GM19025 (cell line): ENCODE data around the gene HEXIM2.

Source experiments
- ATAC-seq: cut with Tn5 transposase; IDR thresholded peaks from one replicate; pipeline ENCODE4 v1.9.1; 2021; ENCODE audit warnings: mild to moderate bottlenecking, low read depth, moderate library complexity; ENCODE audit not compliant: unreplicated experiment

HEXIM2 gene

GRCh38 chr17:45143094-45143670, 18.5 kb upstream of the HEXIM2 start:
- ATAC-seq, result no peak

DNA sequence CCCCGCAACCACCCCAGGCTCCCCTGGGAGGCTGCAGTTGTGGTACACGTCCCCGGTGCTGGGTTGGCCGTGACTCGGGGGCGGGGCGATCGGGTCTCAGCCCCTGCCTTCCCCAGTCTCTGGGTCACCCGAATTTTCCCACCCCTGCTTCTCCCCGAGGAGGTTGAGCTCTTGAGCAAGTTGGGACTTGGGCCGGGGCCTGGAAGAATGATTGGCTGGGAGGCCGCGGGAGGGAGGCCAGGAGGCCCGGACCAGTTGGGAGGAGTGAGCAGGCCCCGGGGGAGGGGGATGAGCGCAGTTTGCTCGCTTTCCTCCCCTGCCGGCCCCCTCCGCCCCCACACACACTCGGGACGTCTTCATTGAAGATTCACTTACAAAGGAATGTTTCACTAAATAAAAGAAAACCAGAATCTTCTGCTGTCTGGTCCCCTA, 17.9 kb upstream of the HEXIM2 start:
- ATAC-seq, result no peak

DNA sequence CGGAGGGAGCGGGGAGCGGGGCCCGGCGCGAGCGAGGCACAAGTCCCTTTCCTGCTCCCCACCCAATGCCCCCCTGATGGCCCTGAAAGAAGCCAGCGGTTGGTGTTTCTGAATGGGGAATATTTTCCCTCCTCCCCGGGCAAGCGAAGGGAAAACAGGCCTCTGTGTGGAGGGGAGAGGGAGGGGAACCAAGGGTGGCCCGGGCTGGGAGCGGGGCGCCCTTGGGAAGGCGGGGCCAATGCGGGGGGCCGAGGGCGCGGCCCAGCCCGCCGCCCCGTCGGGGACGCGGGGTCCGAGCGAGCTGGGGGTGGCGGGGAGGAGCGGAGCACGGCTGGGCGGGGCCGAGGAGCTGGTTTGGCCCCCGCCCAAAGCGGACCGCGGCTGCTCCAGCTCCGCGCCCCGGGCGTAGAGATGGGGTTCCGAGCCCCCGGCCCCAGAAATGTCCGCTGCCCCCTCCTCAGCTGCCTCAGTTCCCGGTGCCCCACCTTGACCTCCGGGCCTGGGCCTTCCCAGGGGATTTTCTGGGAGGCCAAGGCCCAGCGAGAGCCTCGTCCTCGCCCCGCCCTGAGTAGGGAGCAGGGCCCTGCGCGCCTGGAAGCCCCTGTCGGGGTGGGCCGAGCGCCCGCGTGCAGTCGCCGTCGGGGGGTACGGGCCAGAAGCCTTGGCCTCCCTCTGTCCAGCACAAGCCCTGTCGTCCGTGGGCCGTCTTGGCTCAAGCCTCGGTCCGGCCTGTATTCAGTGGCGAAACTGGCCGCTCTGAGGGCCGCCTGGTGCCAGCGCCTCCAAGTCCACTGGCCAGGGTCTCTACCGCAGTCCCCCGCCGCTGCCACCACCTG, 17.3 kb upstream of the HEXIM2 start:
- no peak for ATAC-seq

DNA sequence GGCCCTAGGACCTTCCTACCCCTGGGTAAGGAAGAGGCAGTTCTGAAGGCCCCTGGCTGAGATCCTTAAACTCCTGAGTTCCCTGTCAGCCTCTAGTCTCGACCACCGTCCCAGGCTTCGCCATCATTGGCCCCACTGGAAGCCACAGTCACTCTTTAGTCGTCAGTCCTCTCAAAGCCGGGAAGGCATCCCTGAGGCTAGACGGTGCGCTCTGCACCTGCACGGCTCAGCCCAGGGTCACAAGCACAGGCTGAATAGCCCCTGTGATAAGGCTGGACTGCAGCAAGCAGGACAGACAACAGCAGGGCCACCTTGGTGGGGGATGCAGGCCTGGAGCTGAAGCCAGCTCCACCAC, 16.7 kb upstream of the HEXIM2 start:
- no peak for ATAC-seq

DNA sequence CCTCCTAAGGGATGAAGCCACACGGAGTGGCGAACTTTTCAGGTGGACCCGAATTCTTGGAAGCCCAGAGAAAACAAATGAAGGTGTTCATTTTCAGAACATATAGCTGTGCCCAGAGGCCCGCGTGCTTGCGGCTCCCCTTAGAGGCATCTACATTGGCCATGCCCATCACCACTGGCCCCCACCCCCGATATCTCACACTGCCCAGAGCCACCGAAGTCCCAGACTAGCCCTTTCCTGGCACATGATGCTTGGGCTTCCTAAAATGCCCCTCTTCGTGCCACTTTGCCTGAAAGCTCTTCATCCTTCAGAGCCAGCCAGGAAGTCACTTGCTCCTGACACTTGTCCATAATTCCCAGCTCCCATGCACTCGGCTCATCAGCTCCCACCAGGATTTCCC, 15.5 kb upstream of the HEXIM2 start:
- ATAC-seq, result no peak

DNA sequence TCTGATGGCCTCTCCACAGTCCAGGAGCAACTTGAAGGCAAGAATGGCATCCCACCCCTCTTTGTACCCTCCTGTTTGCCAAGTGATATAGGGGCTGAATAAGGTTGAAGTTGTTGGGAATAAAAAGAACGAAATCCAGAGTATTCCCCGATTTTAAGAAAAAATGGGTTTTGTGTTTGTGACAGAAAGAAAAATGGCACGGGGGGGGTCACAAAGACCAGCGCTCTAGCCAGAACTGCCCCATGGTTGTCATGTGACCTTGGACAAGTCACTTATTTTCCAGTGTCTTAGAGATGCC, 15.1 kb upstream of the HEXIM2 start:
- no peak for ATAC-seq

DNA sequence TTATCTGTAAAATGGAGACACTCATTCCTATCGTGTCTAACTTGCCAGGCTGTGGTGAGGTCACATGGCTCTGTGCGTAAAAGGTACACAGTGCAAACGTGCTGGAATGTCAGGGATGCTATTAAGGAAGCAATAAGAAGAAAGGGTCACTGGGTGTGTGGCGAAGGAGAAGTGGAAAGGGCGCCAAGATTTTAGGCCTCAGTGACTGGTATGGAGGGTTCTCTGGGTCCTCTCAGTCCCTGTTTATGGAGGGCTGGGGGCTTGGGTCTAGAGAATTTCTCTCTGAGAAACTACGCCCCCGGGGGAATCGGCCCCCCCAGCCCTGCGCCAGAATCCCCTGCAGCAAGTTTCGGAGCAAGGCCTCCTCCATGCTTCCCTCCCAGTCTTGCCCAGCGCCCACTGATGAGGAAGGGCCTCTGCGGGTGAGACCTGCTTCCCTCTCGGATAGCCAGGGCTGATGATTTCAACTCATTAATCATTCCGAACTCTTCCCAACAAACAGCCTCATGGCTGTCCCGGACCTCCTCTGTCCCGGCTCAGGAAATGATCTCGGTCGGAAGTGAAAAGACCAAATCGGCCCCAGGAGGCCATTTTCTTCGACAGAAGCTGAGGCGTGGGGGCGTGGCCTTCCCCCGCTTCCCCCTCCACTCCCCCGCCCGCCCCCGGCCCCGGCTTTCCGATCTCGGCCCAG, 14.6 kb upstream of the HEXIM2 start:
- ATAC-seq, result no peak

DNA sequence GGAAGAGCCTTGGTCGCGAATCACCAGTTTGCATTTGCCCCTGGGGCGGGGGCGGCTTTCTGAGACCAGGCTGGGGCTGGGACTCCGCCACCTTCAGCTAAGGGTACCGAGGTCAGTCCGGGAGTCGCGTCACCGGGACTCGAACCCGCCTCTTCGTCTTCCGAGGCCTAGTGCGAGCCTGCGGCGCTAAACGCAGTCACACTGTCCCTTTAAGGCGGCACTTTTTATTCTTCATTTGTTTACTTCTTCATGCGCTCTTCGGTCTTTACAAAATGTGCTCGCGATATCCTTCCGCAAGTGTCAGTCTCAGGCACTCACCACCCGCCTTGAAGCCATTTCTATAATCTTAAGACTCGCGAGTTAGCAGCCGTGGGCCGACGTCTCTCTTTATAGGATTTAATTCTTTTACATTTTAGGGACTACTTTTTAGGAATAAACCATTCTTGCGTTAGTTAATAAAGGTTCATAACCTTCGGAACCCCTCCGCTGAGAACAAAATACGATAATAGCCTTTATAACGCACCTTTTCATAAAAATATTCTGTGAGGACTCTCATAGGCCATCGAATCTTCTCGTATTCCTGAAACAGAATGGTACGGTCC, 14.0 kb upstream of the HEXIM2 start:
- ATAC-seq, result no peak

DNA sequence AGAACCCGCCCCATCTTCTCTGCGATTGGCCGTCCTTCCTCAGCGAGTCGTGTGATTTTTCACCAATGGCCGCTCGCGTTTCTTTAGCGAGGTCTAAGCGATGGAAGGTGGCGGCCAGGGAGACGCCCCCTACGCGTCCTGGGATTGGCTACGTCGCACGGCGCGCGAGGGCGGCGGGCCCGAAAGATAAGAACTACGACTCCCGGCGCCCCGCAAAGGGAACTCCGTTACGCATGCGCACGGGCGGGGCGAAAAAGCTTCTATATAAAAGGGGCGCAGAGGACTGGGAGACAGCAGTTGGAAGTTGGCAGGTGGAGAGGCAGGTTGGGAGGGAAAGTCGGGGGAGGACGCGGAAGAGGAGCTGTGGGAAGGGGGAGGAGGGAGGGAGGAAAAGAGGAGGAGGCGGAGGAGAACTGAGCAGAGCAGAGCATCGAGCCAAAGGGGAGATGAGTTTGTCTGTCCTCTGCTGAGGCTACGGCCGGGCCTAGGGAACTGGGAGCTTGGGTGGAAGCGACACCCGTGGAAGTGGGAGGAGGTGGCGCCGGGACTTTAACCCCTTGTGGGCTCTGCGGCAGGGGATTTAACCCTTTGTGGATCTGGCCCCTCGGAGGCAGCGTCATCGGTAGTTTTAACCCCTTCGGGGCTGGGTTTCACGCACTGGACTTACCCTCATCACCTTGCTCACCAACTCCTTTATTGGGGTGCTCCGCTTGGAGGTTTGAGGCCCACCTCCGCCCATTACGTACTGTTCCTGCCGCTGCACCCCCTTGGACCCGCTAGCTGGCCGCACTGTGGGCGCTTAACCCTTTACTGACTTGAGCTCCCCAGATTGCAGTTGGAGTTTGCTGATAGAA, 13.3 kb upstream of the HEXIM2 start, which contains the start of gene HEXIM1:
TSS of gene HEXIM1 (plus strand) at position 293 of the 854 bp plus-strand sequence. CDS start 716 bp downstream, outside the sequence.
- ATAC-seq, result peak; percentile 72

DNA sequence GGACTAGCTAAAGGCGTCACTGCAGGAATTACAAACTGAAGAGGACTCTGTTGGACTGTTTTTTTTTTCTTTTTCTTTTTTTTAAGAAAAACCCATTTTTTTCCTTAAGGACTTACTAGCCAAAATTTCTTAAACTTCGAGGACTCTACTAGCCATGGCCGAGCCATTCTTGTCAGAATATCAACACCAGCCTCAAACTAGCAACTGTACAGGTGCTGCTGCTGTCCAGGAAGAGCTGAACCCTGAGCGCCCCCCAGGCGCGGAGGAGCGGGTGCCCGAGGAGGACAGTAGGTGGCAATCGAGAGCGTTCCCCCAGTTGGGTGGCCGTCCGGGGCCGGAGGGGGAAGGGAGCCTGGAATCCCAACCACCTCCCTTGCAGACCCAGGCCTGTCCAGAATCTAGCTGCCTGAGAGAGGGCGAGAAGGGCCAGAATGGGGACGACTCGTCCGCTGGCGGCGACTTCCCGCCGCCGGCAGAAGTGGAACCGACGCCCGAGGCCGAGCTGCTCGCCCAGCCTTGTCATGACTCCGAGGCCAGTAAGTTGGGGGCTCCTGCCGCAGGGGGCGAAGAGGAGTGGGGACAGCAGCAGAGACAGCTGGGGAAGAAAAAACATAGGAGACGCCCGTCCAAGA, 12.5 kb upstream of the HEXIM2 start:
- no peak for ATAC-seq

DNA sequence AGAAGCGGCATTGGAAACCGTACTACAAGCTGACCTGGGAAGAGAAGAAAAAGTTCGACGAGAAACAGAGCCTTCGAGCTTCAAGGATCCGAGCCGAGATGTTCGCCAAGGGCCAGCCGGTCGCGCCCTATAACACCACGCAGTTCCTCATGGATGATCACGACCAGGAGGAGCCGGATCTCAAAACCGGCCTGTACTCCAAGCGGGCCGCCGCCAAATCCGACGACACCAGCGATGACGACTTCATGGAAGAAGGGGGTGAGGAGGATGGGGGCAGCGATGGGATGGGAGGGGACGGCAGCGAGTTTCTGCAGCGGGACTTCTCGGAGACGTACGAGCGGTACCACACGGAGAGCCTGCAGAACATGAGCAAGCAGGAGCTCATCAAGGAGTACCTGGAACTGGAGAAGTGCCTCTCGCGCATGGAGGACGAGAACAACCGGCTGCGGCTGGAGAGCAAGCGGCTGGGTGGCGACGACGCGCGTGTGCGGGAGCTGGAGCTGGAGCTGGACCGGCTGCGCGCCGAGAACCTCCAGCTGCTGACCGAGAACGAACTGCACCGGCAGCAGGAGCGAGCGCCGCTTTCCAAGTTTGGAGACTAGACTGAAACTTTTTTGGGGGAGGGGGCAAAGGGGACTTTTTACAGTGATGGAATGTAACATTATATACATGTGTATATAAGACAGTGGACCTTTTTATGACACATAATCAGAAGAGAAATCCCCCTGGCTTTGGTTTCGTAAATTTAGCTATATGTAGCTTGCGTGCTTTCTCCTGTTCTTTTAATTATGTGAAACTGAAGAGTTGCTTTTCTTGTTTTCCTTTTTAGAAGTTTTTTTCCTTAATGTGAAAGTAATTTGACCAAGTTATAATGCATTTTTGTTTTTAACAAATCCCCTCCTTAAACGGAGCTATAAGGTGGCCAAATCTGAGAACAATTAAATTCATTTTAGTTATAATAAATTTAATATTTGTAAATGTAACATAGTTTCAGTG, 11.7 kb upstream of the HEXIM2 start:
- ATAC-seq, result no peak

- no peak for ATAC-seq
Observed at GRCh38 chr17:45150911-45151809, 10.5 kb upstream of the HEXIM2 start.

DNA sequence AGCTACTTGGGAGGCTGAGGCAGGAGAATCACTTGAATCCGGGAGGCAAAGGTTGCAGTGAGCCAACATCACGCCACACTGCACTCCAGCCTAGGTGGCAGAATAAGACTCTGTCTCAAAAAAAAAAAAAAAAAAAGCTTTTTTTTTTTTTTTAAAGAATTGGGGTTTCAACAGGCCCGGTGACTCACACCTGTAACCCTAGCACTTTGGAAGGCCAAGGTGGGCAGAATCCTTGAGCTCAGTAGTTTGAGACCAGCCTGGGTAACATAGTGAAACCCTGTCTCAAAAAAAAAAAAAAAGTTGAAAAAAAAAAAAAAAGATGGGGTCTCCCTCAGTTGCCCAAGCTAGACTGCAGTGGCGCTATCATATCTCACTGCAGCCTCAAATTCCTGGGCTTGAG, 6.6 kb upstream of the HEXIM2 start:
- ATAC-seq, result no peak

GRCh38 chr17:45155483-45155882, 6.2 kb upstream of the HEXIM2 start:
- ATAC-seq, result no peak

DNA sequence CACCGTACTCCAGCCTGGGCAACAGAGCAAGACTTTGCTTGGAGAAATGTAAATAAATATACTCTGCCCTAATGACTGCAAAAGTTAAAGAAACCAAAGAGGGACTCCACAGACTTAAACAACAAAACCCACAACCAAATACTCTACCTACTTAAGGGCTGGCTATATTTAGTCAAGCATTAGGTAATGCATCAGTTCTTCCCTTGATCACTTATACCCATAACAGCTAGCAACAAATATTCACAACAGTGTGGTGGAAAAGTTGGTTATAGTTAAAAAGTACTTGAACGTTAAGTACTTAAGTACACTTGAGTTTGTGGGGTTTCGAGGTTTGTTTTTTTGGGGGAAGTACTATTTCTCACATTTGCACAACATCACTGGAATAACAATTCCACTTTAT, 5.4 kb upstream of the HEXIM2 start:
- ATAC-seq, result no peak

- ATAC-seq, result peak; percentile 3
Observed at GRCh38 chr17:45160447-45161287, 1.0 kb upstream of the HEXIM2 start.
